Measurements from ENCODE around the gene SPTLC3.
"Not testable (repeated sequence)": the region's sequence is repeated elsewhere in the genome, so short reads cannot be mapped to it uniquely, and the experiment has no call there.

SPTLC3 gene

DNA sequence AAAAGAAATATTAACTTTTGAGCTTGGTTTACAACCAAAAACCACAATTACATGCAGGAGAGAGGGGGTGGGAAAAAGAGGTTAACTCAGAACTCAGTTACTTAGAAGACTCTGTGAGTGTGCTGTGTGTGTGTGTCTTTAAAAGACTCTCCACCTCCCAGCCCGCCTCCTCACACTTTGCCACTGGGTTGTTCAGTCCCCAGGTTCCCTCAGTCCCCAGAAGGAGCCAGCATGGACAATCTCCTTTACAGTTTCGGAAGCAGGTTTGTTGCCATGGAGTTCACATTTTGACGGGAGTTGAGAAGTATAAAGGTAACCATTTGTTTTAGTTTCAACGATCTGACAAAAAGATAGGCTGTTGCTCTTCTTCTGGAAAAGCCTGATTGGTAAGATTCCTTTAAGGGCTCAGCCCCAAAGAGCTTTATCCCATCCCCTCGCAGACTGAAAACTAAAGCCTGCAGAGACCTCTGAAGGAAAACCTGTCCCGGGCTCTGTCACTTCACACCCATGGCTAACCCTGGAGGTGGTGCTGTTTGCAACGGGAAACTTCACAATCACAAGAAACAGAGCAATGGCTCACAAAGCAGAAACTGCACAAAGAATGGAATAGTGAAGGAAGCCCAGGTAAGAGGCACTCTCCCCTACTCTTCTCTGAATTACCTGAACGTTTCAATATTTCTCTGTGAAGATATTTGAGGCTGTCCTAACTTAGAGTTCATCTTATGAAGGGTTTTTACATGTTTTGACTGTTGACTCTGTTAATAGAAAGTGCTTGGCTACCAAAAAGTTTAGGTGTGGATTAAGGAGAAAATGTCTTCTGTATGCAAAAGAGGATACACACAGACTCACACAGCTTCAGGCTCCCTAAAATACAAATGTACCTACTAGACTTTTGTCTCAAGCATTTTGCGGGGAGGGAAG is at the start of gene SPTLC3:
TSS of gene SPTLC3 (plus strand) at position 212 of the 921 bp plus-strand sequence. CDS start at position 508, 296 bp downstream.
- no peak for DNase-seq (ENCODE audit: low read depth in 2 of 2)

DNA sequence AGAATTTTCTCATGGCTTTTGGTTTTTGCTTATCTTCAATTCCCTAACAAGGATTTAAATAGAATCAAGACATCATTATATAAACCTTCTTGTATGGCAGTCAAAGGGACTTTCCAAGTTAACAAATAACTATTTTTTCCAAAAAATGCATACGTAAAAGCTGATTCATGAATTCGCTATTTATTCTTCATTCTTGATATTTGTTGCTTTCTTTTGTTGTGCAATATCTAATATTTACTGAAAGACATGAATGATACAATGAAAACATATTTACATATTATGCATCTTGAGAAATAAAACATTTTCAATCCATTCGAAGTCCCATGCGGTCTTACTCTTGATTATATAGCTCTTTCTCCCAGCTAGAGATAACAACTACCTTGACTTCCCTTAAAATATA is 47.0 kb upstream of the SPTLC3 start:
- DNase-seq (ENCODE audit: low read depth in 2 of 2) = no peak

DNA sequence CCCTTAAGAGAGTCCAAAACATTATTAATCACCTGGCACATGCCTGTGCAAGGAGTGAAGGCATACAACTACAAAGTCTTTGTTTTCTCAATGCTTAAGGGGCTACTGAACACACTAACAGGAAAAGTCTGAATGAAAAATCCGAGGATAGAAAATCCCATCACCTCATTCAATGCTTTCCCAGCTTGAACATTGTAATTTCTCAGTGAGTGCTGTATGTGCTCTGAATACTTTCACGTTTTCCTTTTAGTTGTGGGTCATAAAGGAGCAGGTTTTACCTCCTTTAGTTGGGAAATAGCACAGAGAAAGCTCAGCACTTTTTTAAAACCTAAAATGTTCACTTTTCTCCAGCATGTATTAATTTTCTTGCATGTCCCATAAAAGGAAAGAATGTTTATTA is 45.9 kb upstream of the SPTLC3 start:
- DNase-seq (ENCODE audit: low read depth in 2 of 2) = no peak

DNA sequence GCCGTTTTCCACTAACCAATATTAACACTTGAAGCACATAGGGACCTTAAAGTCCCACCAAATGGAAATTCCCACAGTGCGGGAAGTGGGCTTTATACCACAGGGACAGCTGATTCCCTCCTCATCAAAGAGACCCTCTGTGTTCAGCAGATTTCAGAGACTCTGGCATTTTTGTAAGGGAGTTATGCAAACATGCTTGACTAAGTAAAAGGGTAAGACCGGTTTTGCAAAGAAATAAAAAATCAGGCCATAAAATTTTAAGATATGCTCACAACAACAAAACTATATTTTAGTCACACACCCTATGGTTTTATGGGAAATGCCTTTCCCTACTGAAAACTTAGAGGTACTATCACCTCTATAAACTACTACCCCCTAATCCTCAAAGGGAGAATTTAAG is 45.4 kb upstream of the SPTLC3 start:
- DNase-seq (ENCODE audit: low read depth in 2 of 2) = no peak

DNA sequence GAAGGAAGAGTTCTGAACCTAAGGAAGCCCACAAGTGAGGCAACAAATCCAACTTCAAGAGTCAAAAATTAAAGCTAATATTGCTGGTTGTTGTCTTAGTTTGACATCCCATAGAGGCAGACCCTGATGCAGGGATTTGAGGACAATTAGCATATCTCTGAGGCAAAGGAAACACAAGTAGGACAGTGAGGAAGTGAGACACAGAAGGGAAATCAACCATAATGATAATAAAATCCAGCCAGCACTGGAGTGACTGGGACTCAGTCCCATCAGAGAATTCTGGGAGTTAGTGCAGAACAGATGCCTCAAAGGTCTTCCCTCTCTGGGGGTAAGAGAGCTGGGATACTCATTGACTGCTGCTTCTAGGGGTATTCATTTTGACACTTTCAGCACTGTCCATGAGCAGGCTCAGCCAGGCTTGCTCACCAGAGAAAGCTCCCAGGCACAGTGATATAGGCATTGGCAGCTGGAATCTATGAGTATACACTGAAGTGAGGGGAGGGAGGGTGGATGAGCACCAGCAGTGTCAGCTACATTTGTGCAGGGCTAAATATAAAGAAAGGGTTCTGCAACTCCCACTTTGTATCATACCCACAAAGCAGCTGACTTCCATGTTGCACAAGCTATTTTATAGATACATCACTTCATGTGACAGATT is 43.4 kb upstream of the SPTLC3 start:
- DNase-seq (ENCODE audit: low read depth in 2 of 2) = no peak

DNA sequence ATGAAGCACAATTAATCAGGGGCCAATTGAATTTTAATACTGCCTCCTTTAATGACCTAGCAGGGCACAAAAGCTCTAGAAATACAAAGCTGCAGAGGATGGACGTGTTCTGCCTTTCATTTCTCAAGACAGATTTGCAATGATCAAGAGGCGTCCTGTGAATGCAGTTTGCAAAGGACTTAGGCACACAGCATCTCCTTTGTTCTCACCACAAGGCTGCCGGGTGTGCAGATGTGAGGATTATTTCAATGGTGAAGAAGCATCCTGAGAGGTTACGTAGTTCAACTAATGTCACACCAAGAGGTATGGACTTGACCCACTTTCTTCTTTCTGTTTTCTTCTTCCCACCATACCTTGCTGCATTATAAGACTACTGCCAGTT is 42.9 kb upstream of the SPTLC3 start:
- no peak for DNase-seq (ENCODE audit: low read depth in 2 of 2)

DNA sequence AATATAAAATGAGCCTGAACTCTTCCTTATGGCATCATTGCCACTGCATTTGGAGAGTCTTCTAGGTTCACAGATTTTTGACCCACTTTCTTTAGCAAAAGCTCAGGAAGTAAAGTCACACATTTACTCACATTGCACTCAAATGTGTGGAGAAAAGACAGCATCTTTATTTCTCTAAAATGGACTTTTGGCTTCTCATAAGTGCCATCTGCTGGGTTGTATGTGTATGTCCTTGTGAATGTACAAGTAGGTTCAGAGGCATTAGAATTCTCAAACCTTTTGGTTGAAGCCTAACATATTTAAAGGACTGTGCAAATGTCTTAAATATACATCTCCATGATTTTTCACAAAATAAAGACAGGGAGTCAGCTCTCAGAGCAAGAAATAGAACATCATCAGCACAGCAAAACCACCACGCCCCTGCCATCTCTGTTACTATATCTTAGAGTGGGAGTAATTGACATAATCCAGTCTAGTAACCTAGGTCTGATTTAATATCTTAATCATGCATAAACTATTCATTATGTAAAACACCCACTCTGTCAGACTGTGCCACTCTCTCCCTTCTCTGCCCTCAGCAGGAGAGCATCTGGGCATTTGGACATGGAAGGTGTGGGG is 42.2 kb upstream of the SPTLC3 start:
- no peak for DNase-seq (ENCODE audit: low read depth in 2 of 2)

DNA sequence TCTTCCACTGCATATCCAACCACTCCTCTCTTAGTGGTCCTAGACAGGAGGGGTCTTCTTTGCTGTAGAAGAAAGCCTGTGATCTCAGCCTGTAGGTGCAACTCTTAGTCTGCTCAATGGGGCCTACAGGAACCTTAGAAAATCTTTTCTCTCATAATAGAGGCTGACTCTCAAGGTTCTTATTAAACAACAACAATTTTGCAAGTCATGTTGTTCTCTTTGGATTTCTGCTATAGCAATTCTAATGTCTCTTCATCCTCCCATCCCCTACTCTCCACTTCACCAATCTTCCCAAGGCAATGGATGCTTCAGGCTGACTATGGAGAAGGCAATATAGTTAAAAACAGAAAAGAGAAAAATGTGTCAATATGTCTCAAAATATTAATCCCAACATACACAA is 40.8 kb upstream of the SPTLC3 start:
- DNase-seq (ENCODE audit: low read depth in 2 of 2) = no peak

DNA sequence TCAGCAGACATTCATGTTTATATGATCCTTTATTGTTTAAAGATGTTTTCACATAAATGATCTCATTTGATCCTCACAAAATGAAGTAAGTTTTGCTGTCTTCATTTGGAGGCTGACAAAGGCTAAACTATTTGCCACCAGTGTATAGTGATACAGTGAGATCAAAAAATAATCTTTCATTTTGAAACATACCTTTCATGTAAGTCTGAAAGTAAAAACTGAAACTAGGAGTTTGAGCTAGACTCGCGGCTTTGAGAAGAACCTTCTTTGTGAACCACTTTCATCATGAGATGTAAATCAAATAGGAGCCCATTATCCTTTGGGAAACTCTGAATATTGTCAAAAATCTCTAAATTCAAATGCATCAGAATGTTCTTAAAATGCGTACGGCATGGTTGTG is 40.3 kb upstream of the SPTLC3 start:
- DNase-seq (ENCODE audit: low read depth in 2 of 2) = no peak

DNA sequence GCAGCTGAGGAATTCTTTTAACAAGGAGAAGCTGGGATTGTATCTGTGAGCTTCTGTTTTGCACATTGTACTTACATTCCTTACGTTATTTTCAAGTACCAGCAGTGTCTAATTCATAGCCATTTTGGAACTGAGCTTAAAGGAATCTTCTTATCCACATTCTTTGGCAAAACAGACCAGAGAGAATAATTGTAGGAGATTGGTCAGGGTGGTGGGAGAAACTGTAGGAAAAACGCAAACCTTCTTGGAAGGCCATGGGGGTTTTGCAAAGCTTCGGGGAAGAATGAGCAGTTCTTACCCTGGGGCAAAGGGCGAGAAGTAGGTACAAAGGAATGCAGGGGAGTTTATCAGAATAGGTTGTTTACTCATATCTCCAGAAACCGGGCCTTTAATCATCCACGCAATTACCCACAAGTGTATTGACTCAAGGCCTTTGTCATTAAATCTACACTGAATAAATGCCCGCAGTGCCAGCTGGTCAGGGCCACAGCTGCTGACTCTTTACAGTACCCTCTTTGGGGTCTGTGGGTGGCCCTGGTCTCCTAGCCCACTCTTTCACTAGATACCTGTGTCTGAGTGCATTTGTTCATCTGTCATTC is 39.6 kb upstream of the SPTLC3 start:
- no peak for DNase-seq (ENCODE audit: low read depth in 2 of 2)

DNA sequence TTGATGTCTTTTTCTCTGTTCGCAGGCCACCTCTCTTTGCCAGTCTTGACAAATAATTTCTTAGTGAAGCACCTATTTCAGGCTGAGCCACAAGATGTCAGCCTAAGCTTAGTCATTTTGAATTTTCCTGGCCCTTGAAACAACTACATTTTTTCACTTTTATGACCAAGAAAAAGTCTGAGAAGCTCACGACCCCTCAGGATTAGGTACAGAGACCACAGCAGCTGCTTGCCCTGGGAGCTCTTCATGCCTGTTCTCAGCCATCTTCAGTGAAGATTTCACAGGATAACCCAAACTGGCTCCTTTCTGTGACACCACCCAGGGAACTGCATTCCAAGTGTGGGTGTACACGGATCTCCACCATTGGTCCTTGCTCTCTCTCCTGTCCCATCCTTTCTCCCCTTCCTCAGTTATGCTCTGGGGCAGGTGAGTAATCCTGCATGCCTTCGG is 38.4 kb upstream of the SPTLC3 start:
- no peak for DNase-seq (ENCODE audit: low read depth in 2 of 2)

DNA sequence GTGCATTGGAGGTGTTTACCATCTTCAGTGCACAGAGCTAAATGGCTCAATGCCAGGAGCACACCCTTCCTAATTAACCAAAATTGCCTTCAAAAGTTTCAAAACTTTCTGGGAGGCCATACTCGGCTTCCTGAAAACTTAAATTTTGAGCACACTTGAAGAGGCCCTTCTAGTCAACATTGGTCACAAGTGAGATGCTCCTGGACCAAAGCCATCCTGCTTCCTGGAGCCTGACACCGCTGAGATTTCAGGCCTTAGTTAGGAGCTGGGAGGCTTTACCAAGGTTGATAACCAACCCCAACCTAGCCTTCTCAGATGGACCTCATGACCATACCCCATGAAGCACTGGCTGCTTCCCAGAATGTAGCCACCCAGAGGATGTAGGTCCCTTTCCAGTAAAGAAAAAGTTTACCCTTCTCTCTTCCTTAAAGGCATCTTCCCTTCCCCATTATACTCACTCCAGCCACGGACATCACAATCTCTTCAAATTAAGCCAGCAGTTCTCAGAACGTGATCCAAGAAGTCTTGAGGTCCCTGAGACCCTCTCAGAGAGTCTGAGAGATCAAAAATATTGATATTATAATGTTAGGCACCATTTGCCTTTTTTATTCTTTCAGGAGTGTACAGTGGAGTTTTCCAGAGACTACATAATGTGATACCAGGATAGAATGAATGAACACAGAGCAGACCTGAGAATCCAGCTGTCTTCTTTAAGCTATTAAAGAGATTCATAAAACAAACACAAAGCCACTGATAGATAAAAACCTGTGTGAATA is 32.8 kb upstream of the SPTLC3 start:
- no peak for DNase-seq (ENCODE audit: low read depth in 2 of 2)

DNA sequence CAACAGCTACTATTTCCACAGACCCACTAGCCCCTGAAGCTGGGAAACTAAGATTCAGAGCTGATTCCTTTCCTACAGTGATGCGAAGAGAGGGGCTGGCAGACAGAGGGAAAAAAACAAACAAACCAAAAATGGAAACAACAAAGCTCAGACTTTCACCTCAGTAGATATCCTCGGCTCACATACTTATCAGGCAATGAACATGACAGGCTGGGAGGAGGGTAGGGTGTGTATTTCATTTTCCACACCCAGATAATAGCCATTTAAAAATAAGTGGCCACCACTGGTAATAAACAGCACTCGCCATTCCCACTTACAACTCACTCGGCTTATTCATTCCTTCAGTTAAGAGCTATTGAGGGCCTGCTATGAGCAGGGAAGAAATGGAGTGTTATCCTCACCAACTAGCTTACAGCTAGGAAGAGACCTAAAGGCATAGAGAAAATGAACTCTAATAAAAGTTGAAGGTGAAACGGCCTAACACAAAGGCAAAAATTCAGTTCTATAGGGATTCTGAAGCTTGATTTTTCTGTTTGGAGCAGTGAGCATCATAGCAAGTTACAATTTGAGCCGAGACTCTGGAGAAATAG is 32.0 kb upstream of the SPTLC3 start:
- DNase-seq (ENCODE audit: low read depth in 2 of 2) = no peak

DNA sequence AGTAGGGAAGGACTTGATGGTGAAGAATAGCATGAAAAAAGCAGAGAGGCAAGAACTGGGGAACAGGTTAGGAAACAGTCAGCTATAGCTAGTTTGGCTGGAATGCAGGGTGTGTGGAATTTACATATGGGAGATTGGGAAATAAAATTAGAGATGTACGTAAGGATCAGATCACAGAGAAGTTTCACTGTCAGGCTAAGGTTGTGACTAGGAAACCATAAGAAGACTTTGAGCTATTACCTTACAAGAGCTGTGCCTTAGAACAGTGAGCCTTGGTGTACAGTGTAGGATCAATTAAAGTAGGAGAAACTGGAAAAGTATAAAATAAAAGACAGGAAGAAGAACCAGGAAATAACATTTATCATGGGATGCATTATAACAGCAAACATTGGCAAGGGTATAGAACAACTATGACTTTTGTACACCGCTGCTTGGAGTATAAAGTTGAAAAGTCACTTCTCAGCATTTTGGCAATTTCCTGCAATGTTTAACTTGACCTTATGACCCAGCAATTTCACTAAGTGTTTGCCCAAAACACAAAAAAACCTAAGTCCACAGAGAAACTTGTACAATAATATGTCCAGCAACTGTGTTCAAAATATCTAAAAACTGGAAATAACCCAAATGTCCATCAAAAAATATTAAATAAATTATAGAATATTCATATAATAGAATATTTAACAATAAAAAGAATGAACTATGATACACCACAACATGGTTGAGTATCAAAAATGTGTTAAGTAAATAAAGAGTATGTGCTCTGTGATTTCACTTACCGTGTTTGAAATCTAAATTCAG is 31.2 kb upstream of the SPTLC3 start:
- no peak for DNase-seq (ENCODE audit: low read depth in 2 of 2)

DNA sequence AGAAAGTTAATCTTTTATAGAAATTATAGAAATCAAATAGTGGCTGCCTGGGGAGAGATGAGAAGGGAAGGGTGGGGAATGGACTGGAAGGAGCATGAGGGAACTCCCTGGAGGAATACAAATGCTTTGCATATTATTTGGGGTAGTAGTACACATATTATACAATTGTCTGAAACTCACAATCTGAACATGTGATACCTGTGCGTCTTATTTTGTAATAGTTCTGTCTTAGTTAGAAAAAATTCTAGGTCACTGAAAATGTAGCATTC is 30.7 kb upstream of the SPTLC3 start:
- DNase-seq (ENCODE audit: low read depth in 2 of 2) = no peak

DNA sequence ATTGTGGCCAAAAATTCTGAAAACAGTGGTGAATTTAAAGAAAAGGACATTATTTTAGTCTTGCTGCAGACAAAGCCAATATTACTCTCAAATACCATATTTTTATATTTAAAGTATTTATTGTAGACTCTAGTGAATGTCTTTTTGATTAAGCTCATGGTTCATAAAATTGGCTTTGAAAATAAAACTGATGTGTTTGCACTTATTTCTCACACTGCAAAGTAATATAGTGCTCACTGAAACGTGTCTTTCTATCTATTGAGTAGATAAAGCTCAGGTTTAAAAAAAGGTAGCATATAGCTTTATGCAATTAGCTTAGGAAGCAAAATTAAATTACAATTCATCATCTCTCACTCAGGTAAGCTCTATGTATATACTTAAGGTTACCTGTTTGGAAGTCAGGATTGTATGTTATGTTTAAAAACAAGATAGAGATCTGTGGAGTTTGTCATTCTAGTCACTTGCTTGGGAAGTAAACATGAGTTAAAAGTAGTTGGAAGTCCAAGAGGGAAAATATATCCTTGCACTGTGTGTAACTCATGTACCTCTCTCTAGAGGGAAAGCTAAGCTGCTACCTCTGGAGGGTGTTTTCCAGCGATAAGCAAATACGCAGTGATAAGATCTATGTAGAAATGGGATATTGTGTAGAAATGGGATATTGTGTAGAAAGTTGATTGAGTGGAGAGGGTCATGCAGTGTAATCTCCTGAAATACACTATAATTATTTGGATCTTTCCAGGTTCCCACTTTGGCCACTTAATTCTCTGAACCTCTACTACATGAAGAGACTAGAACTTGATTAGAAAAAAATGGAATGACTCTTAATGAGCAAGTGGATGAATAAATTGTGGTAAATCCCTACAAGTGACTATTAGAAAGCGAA is 29.9 kb upstream of the SPTLC3 start:
- DNase-seq (ENCODE audit: low read depth in 2 of 2) = no peak

DNA sequence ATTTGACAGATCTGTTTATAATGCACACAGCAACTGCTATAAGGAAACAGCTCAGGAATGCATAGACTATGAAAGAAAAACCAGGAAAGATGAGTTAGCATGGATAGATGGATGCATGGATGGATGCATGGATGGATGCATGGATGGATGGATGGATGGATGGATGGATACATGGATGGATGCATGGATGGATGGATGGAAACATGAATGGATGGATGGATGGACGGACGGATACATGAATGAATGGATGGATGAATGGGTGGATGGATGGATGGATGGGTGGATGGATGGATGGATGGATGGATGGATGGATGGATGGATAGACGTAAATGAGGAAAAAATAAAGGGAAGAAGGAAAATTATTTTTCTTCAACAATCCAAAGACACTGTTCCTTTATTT is 29.1 kb upstream of the SPTLC3 start:
- DNase-seq (ENCODE audit: low read depth in 2 of 2) = not testable (repeated sequence)

DNA sequence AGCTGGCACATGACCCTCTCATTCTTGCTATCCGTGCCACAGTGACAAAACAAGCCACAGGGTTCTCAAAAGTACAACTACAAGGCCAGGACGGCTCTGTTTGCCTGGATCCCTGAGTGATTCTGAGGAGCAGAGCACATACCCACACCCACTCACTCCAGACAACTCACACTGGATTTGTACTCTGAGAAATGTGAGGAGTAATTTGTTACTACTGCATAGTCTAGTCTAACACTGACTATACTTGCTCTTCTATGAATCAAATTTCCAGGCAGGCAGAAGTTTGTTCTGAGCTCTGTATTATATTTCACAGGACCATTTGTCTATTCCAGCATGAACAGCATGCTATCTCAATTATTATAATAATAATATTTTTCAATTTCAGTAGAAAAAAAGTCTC is 26.7 kb upstream of the SPTLC3 start:
- DNase-seq (ENCODE audit: low read depth in 2 of 2) = no peak

DNA sequence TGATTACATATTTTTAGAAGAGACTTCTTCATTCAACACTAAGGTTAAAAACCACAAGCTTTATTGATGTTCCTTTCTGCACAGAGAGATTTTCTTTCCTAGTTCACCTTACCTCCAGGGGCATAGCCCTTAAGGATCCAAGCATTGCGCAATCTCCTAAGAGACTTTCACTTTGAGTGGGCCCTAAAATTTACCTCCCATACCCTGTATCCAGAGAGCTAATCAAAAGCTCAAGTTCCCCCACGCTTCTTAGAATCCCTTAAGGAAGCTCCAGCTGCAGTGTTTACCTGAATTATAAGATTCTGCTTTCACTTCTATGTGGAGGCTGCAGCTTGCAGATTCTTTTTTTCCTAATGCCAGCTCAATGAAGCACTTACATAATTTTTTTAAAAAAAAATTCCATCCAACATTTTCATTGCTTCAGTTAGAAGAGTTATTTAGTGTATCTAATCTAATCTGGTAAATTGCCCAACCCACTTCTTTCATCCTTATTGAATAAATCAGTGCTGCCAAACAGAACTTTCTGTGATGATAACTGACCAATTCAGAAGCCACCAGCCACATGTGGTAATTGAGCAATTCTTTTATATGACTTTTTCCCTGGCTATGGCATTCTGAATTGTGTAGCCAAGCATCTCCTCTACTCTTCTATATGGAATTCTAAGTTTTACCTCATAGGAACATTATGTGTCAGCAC is 24.6 kb upstream of the SPTLC3 start:
- DNase-seq (ENCODE audit: low read depth in 2 of 2) = no peak

Data from stimulated activated CD8-positive, alpha-beta memory T cell treated with anti-CD3 and anti-CD28 coated beads, Interleukin-15, amount 100 ng/mL, for 48 hours (primary cell).